A549 treated with Mapracorat at 1 μM for 4 hours (cell line): ENCODE data around the gene MYL9. TPM values are rescaled to one million over a fixed set of nuclear protein-coding genes. Genes with fewer than 3 reads are reported as not detected.

ENCODE experiments used
- total RNA-seq: library from RNA; stranded (reverse); fragments of 200-300 nt; extraction: Qiagen RNA extraction; gene quantifications from 5 replicates; pipeline ENCODE4 v1.2.3, GENCODE V29; 2022

Gene MYL9
- total RNA-seq = 14.2 to 25.3 TPM (median 19.4 TPM) in 5 replicates

DNA sequence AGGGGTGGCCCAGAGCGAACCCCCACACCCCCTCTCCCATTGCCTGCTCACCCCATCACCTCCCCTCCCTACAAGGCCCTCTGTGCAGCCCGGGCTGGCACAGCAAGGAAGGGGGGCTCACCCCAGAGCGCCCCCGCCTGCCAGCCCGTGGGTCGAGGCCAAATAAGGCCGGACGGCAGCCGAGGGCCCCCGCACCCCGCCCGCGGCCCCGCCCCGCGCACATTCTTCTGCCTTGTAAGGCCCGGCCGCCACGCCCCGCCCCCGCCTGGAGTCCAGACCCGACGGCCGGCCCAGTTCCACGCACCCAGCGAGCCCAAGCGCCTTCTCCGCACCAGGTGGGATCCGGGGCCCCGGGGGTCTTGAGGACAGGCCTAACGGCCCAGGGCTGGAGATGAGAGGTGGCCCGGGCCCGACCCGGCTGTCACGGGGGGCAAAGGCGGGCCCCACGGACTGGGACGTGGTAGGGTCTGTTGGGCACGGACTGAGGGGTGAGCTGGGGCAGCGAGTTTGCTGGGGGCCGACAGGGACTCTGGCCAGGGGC is at the start of gene MYL9:
MYL9 (plus strand) TSS at position 293 of the 541 bp plus-strand sequence. CDS start 3,366 bp downstream, outside the sequence.

DNA sequence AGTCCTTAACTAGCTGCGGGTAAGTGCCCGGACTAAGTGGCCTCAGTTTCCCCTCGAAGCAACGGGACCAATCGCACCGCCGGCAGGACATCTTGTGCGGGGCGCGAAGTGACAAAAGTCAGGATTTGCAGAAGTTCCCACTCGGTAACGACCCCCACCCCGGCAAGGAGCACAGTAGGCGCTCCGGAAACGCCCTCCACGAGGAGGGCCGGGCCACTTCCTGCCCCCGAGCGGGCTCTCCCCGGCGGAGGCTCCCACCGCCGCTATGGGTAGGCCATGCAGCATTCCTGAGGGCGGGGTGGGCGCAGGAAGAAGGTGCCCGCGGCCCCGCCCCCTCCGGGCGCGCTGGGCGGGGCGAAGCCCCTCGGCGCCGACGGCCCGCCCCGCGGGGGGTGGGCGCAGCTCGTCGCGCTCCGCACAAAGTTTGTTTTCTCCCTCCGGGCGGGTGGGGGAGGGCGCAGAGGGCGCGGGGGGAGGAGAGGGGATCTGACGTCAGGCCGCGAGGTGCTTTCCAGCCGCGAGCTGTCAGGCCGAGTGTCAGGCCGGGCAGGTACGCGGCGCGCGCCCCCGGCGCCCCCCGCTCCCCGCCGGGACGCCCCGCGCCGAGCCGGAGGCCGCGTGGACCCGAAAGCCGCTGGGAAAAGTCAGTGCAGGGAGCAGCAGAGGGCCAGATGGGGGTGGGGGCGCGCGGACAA is 31.9 kb downstream of the MYL9 start, which contains the start of gene TGIF2:
TGIF2 (plus strand) TSS at position 495 of the 695 bp plus-strand sequence. CDS start 5,178 bp downstream, outside the sequence.

Other genes with a start within 250 kb of the MYL9 start
- gene DLGAP4, start 235.2 kb upstream of the MYL9 start, total RNA-seq = 49.4 to 63.2 TPM (median 59.8 TPM) in 5 replicates
- 3.5 to 4.5 TPM (median 4.1 TPM) in 5 replicates for gene TGIF2, start 32.1 kb downstream of the MYL9 start, total RNA-seq
- gene RAB5IF, start 64.3 kb downstream of the MYL9 start, total RNA-seq = 196 to 289 TPM (median 260 TPM) in 5 replicates
- 0.05 to 0.12 TPM (median 0.08 TPM) in 5 replicates for gene SLA2, start 104.7 kb downstream of the MYL9 start, total RNA-seq
- 19.6 to 22.4 TPM (median 21.1 TPM) in 5 replicates for gene NDRG3, start 204.6 kb downstream of the MYL9 start, total RNA-seq
- 21.0 to 27.3 TPM (median 23.4 TPM) in 5 replicates for gene DSN1, start 232.2 kb downstream of the MYL9 start, total RNA-seq